Ishikawa (cell line): ENCODE measurements around the gene ZFR2.

Experiments
- CEBPB ChIP-seq: IDR thresholded peaks from 2 replicates; pipeline ENCODE4 v1.6.1; 2012
- CREB1 ChIP-seq: IDR thresholded peaks from 2 replicates; pipeline ENCODE4 v1.6.1; 2012; ENCODE audit warnings: low read depth
- EGR1 ChIP-seq: IDR thresholded peaks from 2 replicates; pipeline ENCODE4 v1.6.1; 2012
- EP300 ChIP-seq: IDR thresholded peaks from 2 replicates; pipeline ENCODE4 v1.6.1; 2012; ENCODE audit warnings: borderline replicate concordance
- FOXM1 ChIP-seq: IDR thresholded peaks from 2 replicates; pipeline ENCODE4 v1.6.1; 2012; ENCODE audit warnings: low read depth, borderline replicate concordance
- MAX ChIP-seq: IDR thresholded peaks from 2 replicates; pipeline ENCODE4 v1.6.1; 2012
- NFIC ChIP-seq: IDR thresholded peaks from 2 replicates; pipeline ENCODE4 v1.6.1; 2012
- RAD21 ChIP-seq: IDR thresholded peaks from 2 replicates; pipeline ENCODE4 v1.6.1; 2012; ENCODE audit warnings: low read depth
- REST ChIP-seq: IDR thresholded peaks from 2 replicates; pipeline ENCODE4 v1.6.1; 2012; ENCODE audit warnings: low read depth, mild to moderate bottlenecking
- TAF1 ChIP-seq: IDR thresholded peaks from 2 replicates; pipeline ENCODE4 v1.6.1; 2012; ENCODE audit warnings: low read depth, mild to moderate bottlenecking
- TCF12 ChIP-seq: IDR thresholded peaks from 2 replicates; pipeline ENCODE4 v1.6.1; 2012; ENCODE audit warnings: low read depth
- TEAD4 ChIP-seq: IDR thresholded peaks from 2 replicates; pipeline ENCODE4 v1.6.1; 2012
- USF1 ChIP-seq: IDR thresholded peaks from 2 replicates; pipeline ENCODE4 v1.6.1; 2012
- YY1 ChIP-seq: IDR thresholded peaks from 2 replicates; pipeline ENCODE4 v1.6.1; 2012; ENCODE audit warnings: low read depth
- ZBTB7A ChIP-seq: IDR thresholded peaks from 2 replicates; pipeline ENCODE4 v1.6.1; 2012; ENCODE audit warnings: low read depth

The ZFR2 gene

GRCh38 chr19:3833578-3834348 lies 35.1 kb downstream of the ZFR2 start:
- no peak for TF ChIP-seq CEBPB
- TF ChIP-seq TCF12, result no peak
- no peak for TF ChIP-seq NFIC
- TF ChIP-seq CREB1, result no peak
- TF ChIP-seq RAD21, result no peak
- TF ChIP-seq EP300, result no peak

- no peak for TF ChIP-seq FOXM1
- no peak for TF ChIP-seq TCF12
- TF ChIP-seq ZBTB7A, result no peak
- TF ChIP-seq RAD21, result no peak
- TF ChIP-seq EGR1, result no peak
- no peak for TF ChIP-seq TEAD4
- no peak for TF ChIP-seq CREB1
- no peak for TF ChIP-seq YY1
- no peak for TF ChIP-seq NFIC
- no peak for TF ChIP-seq USF1
- TF ChIP-seq REST, result no peak
- TF ChIP-seq TAF1, result no peak
- TF ChIP-seq CEBPB, result no peak
- no peak for TF ChIP-seq EP300
- TF ChIP-seq MAX, result no peak
These were observed 36.8 kb downstream of the ZFR2 start for GRCh38 chr19:3832001-3832400.

- TF ChIP-seq CEBPB (no peak), NFIC (no peak), USF1 (no peak), EGR1 (no peak), TEAD4 (no peak), RAD21 (no peak), CREB1 (no peak), TAF1 (no peak)
These were observed 37.2 kb downstream of the ZFR2 start for GRCh38 chr19:3831601-3832000.

- no peak for TF ChIP-seq RAD21
- no peak for TF ChIP-seq USF1
These were observed 37.9 kb downstream of the ZFR2 start for GRCh38 chr19:3830621-3831589.

GRCh38 chr19:3827306-3827705 lies 41.5 kb downstream of the ZFR2 start:
- TF ChIP-seq TEAD4 (no peak), RAD21 (no peak), NFIC (no peak), USF1 (no peak), EGR1 (no peak), REST (no peak), FOXM1 (no peak), CEBPB (no peak), EP300 (no peak), TCF12 (no peak), YY1 (no peak), TAF1 (no peak), CREB1 (no peak), MAX (no peak), ZBTB7A (no peak)
